SK-N-MC (cell line): ENCODE data around the gene MTM1.

Source experiments
- DNase-seq: peaks from one replicate; pipeline ENCODE4 v3.0.0-alpha.2; 2011; ENCODE audit warnings: low read depth, low spot score
- H3K27ac ChIP-seq: fragments of 200-600 bp; sonication (generic); 2 replicates; pipeline ENCODE4 v1.5.1; 2016; ENCODE audit warnings: mixed run types
- H3K36me3 ChIP-seq: fragments of 200-600 bp; sonication (generic); 2 replicates; pipeline ENCODE4 v1.6.1; 2017; ENCODE audit warnings: antibody characterized with exemption, low read length, mixed read lengths; ENCODE audit not compliant: insufficient read depth
- H3K4me3 ChIP-seq: fragments of 200-600 bp; sonication (generic); 2 replicates; pipeline ENCODE4 v1.5.1; 2016
- H3K9ac ChIP-seq: fragments of 200-600 bp; sonication (generic); 2 replicates; pipeline ENCODE4 v1.8.0; 2017; ENCODE audit warnings: mixed run types, mixed read lengths; ENCODE audit not compliant: insufficient read length
- H3K9me3 ChIP-seq: fragments of 200-600 bp; sonication (generic); 2 replicates; pipeline ENCODE4 v1.6.1; 2017; ENCODE audit warnings: low read depth, mild to moderate bottlenecking, antibody characterized with exemption, low read length, moderate library complexity, mixed read lengths
- EZH2 ChIP-seq: fragments of 200-600 bp; sonication (generic); IDR thresholded peaks from one replicate; pipeline ENCODE4 v1.6.1; 2017; ENCODE audit warnings: antibody characterized with exemption
- FOXP2 ChIP-seq: optimal IDR thresholded peaks from 2 replicates; pipeline ENCODE3; 2011; ENCODE audit warnings: mild to moderate bottlenecking, moderate library complexity; ENCODE audit not compliant: insufficient read depth; ENCODE audit errors: extremely low read length, control extremely low read depth
- POLR2AphosphoS5 ChIP-seq: IDR thresholded peaks from 2 replicates; pipeline ENCODE4 v1.6.1; 2012; ENCODE audit warnings: mild to moderate bottlenecking, low read depth, low read length, borderline replicate concordance

MTM1 gene

DNA sequence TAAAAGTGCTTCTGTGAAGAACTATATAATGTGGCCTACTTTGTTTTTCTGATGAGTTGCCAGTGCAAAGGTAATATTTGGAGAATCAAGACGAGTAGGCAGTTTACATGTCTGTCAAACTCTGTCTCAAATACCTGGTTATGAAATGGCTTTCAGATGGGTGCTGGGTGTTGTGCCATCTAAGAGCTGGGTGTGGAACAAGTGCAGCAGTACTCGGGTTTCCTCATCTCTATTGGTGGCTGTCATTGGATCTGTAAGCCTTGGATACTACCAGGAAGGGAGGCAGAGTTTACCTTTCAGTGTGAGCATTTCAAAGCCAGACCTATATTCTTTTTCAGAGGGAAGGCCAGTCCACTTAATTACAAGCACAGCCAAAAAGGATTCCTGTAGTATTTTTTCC is 37.2 kb downstream of the MTM1 start:
- no peak for DNase-seq
- Histone ChIP-seq H3K9ac (no peak overlapping the region), H3K9me3 (no peaks in the 10 kb centered on the region), H3K4me3 (no peak overlapping the region), H3K36me3 (no peaks in the 10 kb centered on the region), H3K27ac (no peak overlapping the region)
- TF ChIP-seq EZH2 = no peak
- TF ChIP-seq POLR2AphosphoS5 = no peak
- TF ChIP-seq FOXP2 = no peak

DNA sequence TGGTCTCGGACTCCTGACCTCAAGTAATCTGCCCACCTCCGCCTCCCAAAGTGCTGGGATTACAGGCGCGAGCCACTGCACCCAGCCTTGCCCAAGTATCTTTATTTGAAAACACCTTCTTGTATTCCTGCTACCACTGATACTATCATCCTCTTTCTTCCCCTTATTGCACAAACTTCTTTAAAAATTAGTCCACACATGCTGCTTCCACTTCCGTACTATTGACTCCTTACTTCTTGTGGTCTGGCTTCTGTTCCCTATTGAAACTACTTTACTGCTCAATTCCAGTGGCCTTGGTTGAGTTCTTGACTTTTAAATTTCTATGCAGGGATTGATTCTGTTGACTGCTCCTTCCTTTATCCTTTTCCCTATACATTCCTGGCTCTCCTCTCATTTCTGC is 38.8 kb downstream of the MTM1 start:
- Histone ChIP-seq H3K36me3 (no peaks in the 10 kb centered on the region), H3K9ac (no peak overlapping the region), H3K27ac (no peak overlapping the region), H3K4me3 (no peak overlapping the region), H3K9me3 (no peaks in the 10 kb centered on the region)
- no peak for DNase-seq
- no peak for TF ChIP-seq FOXP2
- no peak for TF ChIP-seq POLR2AphosphoS5
- TF ChIP-seq EZH2 = no peak

DNA sequence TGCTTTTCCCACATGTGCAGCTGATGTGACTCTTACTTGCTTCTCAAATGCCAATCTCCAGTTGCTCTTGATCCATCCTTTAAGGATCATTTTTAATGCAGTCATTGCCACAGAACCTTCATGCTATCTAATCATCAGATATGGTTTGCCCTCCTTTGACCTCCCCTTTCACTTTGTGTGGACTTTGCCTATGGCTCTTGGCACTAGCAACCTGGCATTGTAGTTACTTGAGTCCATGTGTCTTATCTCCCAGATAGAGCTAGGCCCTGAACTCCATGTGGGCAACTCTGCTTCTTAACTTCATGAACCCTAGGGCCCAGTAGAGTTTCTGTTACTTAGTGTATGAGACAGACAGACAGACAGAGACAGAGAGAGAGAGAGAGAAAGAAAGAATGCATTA is 41.6 kb downstream of the MTM1 start:
- Histone ChIP-seq H3K27ac (no peak overlapping the region), H3K9ac (no peak overlapping the region), H3K4me3 (no peak overlapping the region), H3K36me3 (no peaks in the 10 kb centered on the region), H3K9me3 (no peaks in the 10 kb centered on the region)
- no peak for DNase-seq
- TF ChIP-seq EZH2 = no peak
- TF ChIP-seq POLR2AphosphoS5 = no peak
- TF ChIP-seq FOXP2 = no peak

DNA sequence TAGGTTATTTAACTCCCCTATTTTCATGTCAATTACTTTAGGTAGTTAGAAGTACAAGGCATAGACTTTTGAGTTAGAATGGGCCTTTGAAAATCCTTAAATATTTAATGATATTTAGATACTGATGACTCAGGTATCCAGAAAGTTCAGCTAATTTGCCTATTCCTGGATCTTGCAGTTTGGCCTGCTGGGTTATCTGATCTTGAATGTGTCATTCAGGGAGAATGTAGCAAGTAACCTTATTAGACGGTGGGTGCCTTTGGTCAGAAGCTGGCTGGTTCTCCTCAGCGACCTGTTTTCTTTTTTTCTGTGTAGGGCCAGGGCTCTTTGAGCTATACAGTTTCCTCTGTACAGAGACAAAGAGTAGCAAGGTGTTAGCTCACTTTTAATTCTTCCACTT is 42.0 kb downstream of the MTM1 start:
- no peak overlapping the region for H3K27ac ChIP-seq
- H3K36me3 ChIP-seq = no peaks in the 10 kb centered on the region
- no peak for DNase-seq
- TF ChIP-seq FOXP2 = no peak
- no peak for TF ChIP-seq EZH2
- TF ChIP-seq POLR2AphosphoS5 = no peak
- no peak overlapping the region for H3K9ac ChIP-seq
- H3K4me3 ChIP-seq = no peak overlapping the region
- no peaks in the 10 kb centered on the region for H3K9me3 ChIP-seq

DNA sequence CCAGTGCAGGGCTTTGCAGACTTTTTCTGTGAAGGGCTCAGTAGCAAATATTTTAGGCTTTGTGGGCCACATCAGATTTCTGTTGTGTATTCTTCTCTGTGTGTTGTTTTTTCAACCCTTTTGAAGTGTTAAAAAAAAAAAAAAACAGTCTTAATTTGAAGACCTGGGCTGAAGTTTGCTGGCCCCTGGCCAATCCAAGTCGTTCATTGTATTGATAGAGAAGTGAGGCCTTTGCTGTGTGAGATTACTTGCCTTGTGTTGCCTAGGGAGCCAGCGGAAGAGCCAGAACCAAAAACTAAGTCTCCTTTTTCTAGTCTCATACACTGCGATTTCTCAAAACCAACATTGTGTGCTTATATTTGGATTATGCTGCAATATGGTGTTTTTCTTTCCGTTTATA is 46.9 kb downstream of the MTM1 start:
- H3K9ac ChIP-seq = no peak overlapping the region
- DNase-seq = no peak
- no peak overlapping the region for H3K27ac ChIP-seq
- H3K9me3 ChIP-seq = no peaks in the 10 kb centered on the region
- no peak overlapping the region for H3K4me3 ChIP-seq
- TF ChIP-seq POLR2AphosphoS5 = no peak
- H3K36me3 ChIP-seq = no peaks in the 10 kb centered on the region

DNA sequence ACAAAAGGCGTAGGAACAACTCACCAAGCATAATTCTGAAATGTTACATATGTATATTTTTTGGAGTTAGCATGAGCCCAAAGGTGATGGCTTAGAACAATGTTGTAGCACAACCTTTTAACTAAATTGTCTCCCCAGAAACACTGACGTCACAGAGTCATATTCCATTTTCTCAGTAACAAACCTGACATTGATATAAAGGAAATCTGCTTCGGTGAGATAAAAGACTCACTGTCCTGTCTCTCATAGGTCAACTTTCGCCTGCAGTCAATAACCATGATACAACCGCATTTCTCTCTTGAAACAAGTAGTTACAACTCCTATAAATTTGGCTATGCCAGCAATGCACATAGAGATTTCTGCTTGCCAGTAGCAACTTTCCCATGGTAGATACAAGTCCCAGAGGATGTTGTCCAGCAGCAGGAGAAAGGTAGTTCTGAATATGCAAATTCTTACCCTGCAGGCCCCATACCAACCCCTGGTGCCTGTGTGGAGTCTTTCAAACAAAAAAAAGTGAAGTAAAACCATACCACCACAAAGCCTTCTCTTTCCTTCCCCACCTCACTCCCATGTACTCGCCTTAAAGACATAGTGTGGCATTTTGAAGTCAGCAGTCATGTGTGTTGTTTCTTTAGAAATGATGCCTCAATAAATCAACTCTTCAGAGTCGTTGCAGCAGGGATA is 47.9 kb downstream of the MTM1 start:
- H3K4me3 ChIP-seq = no peak overlapping the region
- no peak for TF ChIP-seq EZH2
- TF ChIP-seq FOXP2 = no peak
- no peak for TF ChIP-seq POLR2AphosphoS5
- no peak for DNase-seq
- H3K9ac ChIP-seq = no peak overlapping the region
- H3K9me3 ChIP-seq = no peaks in the 10 kb centered on the region
- H3K27ac ChIP-seq = no peak overlapping the region
- no peaks in the 10 kb centered on the region for H3K36me3 ChIP-seq

DNA sequence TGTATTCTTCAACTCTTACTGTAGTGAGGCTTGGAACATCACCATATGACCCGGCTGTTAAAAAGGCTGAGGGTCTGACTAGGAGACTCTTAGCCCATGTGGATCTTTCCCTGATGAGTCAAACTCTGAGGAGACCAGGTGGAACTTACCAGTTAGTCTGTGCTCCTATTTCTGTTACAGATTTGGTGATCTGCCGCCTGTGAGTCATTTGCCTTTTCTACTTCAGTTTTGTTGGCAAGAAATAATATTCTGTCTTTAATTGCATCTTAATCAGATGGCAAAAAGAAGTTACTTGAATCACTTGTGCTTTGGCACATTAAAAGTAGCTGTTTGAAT is 48.4 kb downstream of the MTM1 start:
- no peaks in the 10 kb centered on the region for H3K36me3 ChIP-seq
- no peak for DNase-seq
- TF ChIP-seq EZH2 (no peak), FOXP2 (no peak), POLR2AphosphoS5 (no peak)
- H3K4me3 ChIP-seq = no peak overlapping the region
- H3K9me3 ChIP-seq = no peaks in the 10 kb centered on the region
- H3K27ac ChIP-seq = no peak overlapping the region
- H3K9ac ChIP-seq = no peak overlapping the region

DNA sequence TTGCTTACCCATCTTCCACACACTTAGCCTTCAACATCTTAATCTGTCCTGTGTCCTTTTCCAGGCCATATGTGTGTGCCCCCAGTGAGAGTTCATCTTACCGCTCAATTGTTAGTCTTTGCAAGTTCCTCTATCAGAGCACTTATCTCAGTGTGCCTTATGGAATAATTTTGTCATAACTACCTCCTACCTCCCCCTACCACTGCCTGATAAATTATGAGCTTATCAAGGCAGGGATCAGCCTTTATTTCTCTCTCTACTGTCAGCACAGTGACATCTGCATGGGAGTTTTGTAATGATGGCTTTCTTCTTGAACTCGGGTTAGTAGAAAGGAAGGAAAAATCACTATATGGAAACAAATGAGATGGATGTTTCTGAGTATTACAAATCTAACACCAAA is 53.2 kb downstream of the MTM1 start:
- Histone ChIP-seq H3K4me3 (no peak overlapping the region), H3K9me3 (no peaks in the 10 kb centered on the region), H3K9ac (no peak overlapping the region), H3K27ac (no peak overlapping the region), H3K36me3 (no peaks in the 10 kb centered on the region)
- TF ChIP-seq EZH2 = no peak
- DNase-seq = no peak

DNA sequence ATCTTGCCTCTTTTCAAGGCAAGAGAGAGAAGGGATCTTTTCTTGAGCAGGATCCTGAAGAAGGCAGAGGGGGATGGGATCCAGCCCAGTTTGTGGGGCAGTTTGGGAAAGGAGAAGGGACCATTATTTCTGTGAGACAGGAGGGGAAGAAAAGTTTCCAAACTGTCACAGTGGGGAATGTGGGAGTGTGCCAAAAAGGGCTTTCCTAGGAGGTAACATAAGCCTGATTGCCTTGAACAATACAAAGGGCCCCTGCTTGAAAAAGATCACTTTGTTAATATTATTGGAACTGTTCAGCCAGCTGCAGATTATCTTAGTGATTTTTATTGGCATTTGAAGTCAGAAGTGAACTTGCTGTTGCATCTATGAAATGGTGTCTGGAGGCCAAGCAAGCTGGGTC is 55.2 kb downstream of the MTM1 start:
- H3K4me3 ChIP-seq = no peak overlapping the region
- no peak overlapping the region for H3K9ac ChIP-seq
- DNase-seq = no peak
- TF ChIP-seq FOXP2 (no peak), EZH2 (no peak), POLR2AphosphoS5 (no peak)
- H3K36me3 ChIP-seq = no peaks in the 10 kb centered on the region
- no peak overlapping the region for H3K27ac ChIP-seq
- H3K9me3 ChIP-seq = no peaks in the 10 kb centered on the region
